Measurements from ENCODE around the gene DCAF15. TPM values are rescaled to one million over a fixed set of nuclear protein-coding genes. Genes with fewer than 3 reads are reported as not detected.

The DCAF15 gene
- total RNA-seq, 1 experiment from 2014 or later, result 39.1 TPM

DNA sequence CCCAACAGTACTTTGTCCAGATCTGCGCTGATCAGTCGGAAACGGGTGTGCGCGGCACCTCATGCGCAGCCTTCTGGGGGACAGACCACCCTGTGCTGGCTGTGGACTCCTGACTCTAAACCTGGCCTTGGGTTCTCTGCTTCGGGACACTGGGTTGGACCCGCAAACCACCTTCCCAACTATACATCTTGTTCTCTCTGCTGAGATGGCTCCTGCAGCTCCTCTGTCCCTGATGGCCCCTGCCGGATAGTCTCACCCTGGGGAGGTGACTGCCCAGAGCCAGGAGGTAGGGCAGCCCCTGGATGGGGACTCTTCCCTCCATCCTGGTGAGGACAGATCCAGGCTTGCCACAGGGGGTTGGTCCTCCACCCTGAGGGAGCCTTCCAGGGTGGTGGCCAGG is 30.5 kb downstream of the DCAF15 start:
- DNase-seq, result no peak

DNA sequence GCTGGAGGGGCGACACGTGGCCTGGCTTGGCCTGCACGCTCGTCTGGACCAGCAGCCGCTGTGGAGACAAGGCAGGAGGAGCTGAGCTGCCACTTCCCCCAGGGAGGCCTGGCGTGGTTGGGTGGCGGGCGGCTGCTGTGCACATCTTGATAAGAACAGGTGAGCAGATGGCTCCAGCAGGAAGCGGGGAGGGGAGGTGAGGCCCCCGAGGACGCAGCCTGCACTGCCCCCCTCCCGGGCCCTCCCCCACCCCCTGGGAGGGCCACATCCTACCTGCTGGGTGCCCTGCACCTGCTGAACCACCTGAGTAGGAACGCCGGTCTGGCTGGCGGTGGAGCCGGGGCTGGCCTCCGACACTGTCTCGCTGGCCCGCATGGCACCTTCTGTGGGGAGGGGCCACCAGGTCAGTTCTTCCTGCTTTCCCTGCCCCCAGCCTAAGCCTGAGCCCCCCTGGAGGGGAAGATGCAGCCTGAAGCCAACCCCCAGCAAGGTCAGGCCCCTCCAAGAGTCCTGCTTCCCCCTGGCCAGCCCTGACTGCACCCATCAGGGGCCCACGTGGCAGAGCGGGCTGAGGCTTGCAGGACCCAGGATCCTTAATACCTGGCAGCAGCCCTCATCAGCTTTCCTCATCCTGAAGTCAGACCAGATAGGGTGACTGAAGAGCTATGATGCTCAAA is 31.0 kb downstream of the DCAF15 start:
- Histone ChIP-seq H3K9me3 (replicated peaks) (no peaks in the 10 kb centered on the region), H3K4me1 (peaks cover 16% of the 10 kb centered on the region), H3K36me3 (no peaks in the 10 kb centered on the region), H3K27me3 (no peaks in the 10 kb centered on the region), H3K27ac (no peak overlapping the region), H3K4me3 (no peak overlapping the region)
- no peak for DNase-seq

More for the DNA sequence above, 30.5 kb downstream of the DCAF15 start:
- no peaks in the 10 kb centered on the region for H3K9me3 ChIP-seq (replicated peaks)
- H3K27me3 ChIP-seq, result no peaks in the 10 kb centered on the region
- H3K4me1 ChIP-seq, result peaks cover 16% of the 10 kb centered on the region
- H3K27ac ChIP-seq, result no peak overlapping the region
- no peak overlapping the region for H3K4me3 ChIP-seq
- H3K36me3 ChIP-seq, result no peaks in the 10 kb centered on the region

DNA sequence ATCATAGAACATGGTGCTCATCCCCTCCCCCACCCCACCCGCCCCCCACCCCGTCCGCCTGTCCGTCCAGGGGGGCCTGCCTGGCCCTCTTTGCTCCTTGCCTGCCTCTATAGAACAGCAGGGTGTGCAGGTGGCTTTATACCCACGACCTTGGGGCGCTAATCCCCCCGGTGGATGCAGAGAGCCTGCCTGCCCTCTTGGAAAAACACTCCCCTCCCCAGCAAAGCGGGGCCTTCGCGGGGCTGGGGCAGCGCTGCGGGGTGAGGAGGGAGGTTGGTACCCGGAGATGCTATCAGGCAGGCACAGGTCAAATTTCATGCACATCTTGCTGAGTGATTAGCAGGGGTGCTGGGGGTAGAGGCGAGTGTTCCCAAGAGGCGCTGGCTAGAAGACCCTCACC is 31.9 kb downstream of the DCAF15 start:
- Histone ChIP-seq H3K4me1 (peaks cover 16% of the 10 kb centered on the region), H3K27ac (no peak overlapping the region), H3K27me3 (no peaks in the 10 kb centered on the region), H3K9me3 (replicated peaks) (no peaks in the 10 kb centered on the region), H3K4me3 (no peak overlapping the region), H3K36me3 (no peaks in the 10 kb centered on the region)
- DNase-seq, result no peak

DNA sequence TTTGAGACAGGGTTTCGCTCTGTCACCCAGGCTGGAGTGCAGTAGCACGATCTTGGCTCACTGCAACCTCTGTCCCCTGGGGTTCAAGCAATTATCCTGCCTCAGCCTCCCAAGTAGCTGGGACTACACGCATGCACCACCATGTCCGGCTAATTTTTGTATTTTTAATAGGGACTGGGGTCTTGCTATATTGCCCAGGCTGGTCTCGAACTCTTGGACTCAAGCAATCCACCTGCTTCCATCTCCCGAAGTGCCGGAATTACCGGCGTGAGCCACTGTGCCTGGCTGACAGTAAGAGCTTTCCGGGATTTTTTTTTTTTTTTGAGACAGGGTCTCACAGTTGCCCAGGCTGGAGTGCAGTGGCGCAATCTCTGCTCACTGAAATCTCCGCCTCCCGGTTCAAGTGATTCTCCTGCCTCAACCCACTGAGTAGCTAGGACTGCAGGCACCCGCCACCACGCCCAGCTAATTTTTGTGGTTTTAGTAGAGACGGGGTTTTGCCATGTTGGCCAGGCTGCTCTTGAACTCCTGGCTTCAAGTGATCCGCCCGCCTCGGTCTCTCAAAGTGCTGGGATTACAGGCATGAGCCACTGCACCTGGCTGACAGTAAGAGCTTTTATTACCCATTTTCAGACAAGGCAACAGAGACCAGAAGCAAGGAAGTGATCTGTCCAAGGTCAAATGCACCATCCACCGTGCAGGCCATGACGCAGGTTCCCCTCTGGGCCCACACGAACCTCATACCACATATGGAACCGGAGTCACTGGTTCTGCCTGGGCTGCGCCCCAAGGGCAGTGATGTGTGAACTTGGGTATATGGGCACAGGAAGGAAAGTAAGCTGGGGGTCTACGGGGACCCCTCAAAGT is 32.8 kb downstream of the DCAF15 start:
- no peak for DNase-seq
- Histone ChIP-seq H3K27ac (no peak overlapping the region), H3K4me1 (peaks cover 16% of the 10 kb centered on the region), H3K4me3 (no peak overlapping the region), H3K36me3 (no peaks in the 10 kb centered on the region), H3K9me3 (replicated peaks) (no peaks in the 10 kb centered on the region), H3K27me3 (no peaks in the 10 kb centered on the region)

DNA sequence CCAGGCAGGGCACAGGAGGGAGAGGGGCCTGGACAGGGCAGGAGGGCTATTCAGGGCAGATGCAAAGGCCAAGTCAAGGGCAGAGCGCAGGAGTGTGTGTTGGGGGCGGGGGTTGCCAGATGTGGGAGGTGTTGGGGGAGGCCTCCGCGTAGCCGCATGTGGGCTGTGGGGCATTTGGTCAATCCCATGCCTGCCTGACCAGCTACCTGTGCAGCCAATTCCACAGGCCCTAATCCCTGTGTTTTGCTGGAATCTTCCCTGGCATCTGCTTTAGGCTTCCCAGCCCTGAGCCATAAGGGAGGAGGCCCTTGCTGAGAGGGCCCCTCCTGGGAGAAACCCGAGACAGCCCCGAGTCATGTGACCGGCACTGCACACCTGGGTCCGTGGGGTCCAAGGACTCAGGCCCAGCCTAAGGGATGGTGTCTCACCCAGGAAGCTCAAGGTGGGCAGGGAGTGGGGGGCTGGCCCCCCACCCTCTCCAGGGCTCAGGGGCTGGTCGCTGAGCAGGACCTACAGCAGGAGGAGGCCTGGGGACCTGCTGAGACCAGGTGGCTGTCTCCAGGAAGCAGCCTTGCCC is 33.5 kb downstream of the DCAF15 start:
- H3K4me1 ChIP-seq, result peaks cover 16% of the 10 kb centered on the region
- no peak overlapping the region for H3K4me3 ChIP-seq
- peak overlapping the region; percentile 8; the same call in 1 of the 2 replicates for H3K27ac ChIP-seq

DNA sequence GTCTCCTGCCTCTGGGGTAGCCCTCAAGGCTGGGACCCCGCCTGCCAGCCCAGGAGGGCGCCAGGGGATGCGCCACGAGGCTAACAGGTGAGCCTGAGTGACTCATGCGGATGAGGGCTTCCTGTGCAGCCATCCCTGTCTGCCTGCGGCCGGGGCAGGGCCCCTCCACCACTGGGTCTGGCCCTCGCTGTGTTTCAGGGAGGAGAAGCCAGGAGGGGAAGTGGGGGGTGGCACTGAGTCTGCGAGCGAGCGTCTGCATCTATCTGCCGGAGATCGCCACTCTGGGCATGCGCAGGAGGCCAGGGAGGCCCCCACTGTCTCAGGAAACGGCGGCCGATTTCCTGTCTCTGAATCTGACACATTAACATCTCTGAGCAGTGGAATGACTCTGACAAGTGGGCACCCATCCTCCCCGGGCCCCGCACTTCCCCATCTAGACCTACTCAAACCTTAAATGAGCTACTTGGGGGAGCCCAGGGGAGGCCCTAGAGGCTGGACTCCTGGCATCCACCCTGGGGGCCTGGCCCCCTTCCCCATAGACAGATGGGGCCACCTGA is 34.1 kb downstream of the DCAF15 start:
- Histone ChIP-seq H3K27me3 (no peaks in the 10 kb centered on the region), H3K36me3 (no peaks in the 10 kb centered on the region), H3K9me3 (replicated peaks) (no peaks in the 10 kb centered on the region), H3K4me1 (peaks cover 16% of the 10 kb centered on the region), H3K27ac (peak overlapping the region; percentile 8; the same call in 1 of the 2 replicates), H3K4me3 (no peak overlapping the region)
- DNase-seq, result peak; percentile 67 to 69

More for the DNA sequence above, 33.5 kb downstream of the DCAF15 start:
- Histone ChIP-seq H3K36me3 (no peaks in the 10 kb centered on the region), H3K27me3 (no peaks in the 10 kb centered on the region), H3K9me3 (replicated peaks) (no peaks in the 10 kb centered on the region)
- DNase-seq, result no peak

DNA sequence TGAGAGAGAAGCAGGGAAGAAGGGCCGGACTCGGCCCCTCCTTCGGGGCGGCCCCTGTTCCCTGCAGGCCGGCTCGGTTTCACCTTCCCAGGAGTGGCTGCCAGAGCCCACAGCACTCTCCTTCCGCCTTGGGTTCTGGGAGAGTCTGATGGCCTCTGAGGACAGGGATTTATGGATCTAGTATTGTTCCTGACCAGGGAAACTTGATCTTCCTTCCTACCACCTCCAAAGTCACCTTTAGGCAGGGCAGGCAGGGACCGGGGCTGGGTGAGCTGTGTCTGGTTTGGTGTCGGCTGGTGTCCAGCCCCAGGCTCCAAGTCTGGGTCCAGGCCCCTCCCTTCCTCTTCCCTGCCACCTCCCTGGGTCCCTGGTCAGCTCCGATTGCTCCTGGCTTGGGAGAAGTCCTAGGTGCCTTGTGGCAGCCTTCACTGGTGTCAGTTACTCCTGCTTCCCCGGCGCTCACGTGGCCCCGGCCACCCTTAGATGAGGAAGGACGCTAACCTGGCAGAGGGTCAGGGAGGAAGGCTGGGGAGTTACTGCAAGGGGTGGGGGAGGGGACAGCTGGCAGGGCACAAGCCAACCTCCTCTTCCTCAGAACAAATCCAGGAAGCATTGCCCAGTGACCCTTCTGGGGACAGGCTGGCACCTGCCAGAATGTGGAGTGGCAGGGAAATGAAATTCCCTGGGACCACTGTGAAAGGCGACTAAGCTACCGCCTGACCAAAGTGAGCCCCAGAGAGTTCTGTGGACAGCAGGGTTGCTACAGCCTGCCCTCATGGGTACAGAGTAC is 35.0 kb downstream of the DCAF15 start:
- no peak for DNase-seq
- peak overlapping the region; percentile 8; the same call in 1 of the 2 replicates for H3K27ac ChIP-seq
- H3K36me3 ChIP-seq, result no peaks in the 10 kb centered on the region

DNA sequence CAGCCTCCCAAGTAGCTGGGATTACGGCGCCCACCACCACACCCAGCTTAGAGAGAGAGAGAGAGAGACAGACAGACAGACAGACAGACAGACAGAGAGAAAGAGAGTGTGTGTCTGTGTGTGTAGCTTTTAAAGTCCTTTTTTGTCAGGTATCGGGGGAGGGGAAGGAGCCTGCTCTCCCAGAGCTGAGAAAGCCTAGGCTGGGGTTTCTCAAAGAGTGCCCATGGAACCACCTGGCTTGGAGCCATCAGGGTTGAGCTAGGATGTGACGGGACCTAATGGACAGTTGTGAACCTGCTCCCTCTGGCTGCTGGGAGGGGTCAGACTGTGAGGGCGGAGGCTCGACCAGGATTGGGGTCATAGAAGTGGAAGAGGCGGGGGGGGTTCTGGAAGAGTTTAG is 37.2 kb downstream of the DCAF15 start:
- Histone ChIP-seq H3K4me3 (no peak overlapping the region), H3K4me1 (peaks cover 16% of the 10 kb centered on the region), H3K27me3 (no peaks in the 10 kb centered on the region), H3K27ac (no peak overlapping the region), H3K9me3 (replicated peaks) (no peaks in the 10 kb centered on the region), H3K36me3 (no peaks in the 10 kb centered on the region)
- DNase-seq, result no peak

More for the DNA sequence above, 35.0 kb downstream of the DCAF15 start:
- Histone ChIP-seq H3K27me3 (no peaks in the 10 kb centered on the region), H3K9me3 (replicated peaks) (no peaks in the 10 kb centered on the region), H3K4me1 (peaks cover 16% of the 10 kb centered on the region), H3K4me3 (no peak overlapping the region)

DNA sequence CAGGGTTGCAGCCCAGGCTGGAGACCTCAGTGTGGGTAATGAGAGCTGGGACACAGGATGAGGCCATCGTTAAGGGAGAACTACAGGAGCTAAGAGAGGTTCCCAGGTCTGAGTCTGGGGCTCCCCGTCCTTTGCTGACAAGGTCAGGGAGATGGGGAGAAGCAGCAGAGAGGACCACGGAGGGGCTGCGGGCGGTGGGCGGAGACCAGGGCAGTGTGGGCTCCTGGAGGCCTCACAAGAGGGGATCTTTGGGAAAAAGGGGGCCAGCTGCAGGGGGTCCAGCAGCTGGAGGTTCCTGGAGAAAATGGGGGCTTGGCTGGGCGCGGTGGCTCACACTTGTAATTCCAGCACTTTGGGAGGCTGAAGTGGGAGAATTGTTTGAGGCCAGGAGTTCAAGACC is 37.8 kb downstream of the DCAF15 start:
- peaks cover 16% of the 10 kb centered on the region for H3K4me1 ChIP-seq
- H3K27me3 ChIP-seq, result no peaks in the 10 kb centered on the region
- H3K36me3 ChIP-seq, result no peaks in the 10 kb centered on the region
- no peak for DNase-seq
- no peak overlapping the region for H3K27ac ChIP-seq
- no peaks in the 10 kb centered on the region for H3K9me3 ChIP-seq (replicated peaks)
- H3K4me3 ChIP-seq, result no peak overlapping the region

DNA sequence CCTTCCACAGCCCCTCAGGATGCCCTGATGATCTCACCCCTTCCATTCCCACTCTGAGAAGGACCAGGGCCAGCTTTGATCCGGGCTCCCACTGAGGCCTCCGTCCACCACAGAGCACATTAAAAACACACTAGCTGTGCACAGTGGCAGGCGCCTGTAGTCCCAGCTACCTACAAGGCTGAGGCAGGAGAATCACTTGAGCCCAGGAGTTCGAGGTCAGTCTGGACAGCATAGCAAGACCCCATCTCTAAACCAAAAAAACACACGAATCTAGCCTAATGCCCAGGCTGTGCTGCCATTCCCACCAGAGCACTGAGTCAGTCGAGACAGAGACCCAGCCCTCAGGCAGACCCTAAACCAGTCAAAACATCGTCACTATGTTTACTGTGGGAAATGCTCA is 39.7 kb downstream of the DCAF15 start:
- no peaks in the 10 kb centered on the region for H3K9me3 ChIP-seq (replicated peaks)
- no peak overlapping the region for H3K27ac ChIP-seq
- peaks cover 5% of the 10 kb centered on the region for H3K4me1 ChIP-seq
- H3K27me3 ChIP-seq, result no peaks in the 10 kb centered on the region
- H3K36me3 ChIP-seq, result no peaks in the 10 kb centered on the region
- DNase-seq, result no peak
- no peak overlapping the region for H3K4me3 ChIP-seq

DNA sequence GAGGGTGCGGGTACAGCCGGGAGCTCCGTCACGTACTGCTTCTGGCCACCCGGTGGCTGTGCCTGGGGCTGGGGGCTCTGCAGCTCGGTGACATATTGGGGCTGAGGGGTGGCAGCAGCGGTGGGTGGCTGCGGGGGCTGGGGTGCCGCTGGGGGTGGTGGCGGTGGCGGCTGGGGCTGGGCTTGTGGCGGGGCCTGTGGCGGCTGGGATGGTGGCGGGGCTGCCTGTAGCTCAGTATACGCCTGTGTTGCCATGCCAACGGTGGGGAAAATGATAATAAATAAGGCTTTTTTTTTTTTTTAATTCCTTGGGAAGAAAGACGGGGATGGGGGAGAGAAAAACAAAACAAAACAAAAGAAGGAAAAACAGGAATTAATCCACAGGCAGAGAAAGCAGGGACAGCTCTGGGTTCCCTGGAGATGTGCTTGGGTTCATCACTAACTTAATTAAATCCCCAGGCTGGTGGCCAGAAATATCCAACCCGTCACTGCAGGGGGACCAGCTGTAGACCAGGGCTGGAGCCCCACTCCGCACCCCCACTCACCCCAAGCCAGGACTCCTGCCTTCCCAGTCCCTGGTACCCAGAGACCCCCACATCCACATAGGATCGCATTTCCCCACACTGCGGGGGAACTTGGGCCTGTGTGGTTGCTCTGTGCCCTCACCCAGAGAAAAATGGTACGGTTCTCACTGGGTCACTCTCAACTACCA is 41.4 kb downstream of the DCAF15 start:
- Histone ChIP-seq H3K9me3 (replicated peaks) (peaks cover 1% of the 10 kb centered on the region), H3K36me3 (no peaks in the 10 kb centered on the region), H3K27ac (no peak overlapping the region), H3K27me3 (no peaks in the 10 kb centered on the region), H3K4me3 (no peak overlapping the region), H3K4me1 (no peaks in the 10 kb centered on the region)
- DNase-seq, result no peak

DNA sequence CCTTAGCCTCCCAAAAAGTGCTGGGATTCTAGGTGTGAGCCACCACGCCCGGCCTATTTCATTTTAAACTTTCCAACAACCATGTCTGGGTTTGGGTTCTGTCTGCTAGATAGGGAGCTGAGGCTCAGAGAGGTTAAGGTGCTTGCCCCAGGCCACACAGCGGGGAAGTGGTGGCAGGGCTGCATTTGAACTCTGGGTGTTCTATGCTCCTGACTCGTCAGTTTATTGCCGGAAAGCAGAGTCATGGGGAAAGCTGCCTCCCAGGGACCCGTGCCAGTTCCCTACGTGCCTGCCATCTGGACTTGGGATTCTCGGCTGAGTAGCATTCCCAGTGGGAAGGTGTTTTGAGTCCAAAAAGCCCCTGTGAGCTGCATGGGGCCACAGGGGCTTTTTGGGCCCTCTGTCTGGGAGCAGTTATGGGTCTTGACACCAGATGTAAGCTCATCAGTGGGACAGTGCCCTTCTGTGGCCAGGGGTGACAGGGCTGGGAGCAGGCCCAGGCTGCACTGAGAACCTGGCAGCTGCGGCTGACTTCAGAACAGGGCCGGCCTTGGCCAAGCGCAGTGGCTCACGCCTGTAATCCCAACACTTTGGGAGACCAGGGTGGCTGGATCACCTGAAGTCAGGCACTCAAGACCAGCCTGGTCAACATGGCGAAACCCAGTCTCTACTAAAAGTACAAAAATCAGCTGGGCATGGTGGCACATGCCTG is 42.9 kb downstream of the DCAF15 start:
- no peak overlapping the region for H3K27ac ChIP-seq
- no peak for DNase-seq
- H3K4me1 ChIP-seq, result no peaks in the 10 kb centered on the region

More for the DNA sequence above, 42.9 kb downstream of the DCAF15 start:
- Histone ChIP-seq H3K9me3 (replicated peaks) (peaks cover 9% of the 10 kb centered on the region), H3K4me3 (no peak overlapping the region), H3K36me3 (peaks cover 2% of the 10 kb centered on the region; the same call in 1 of the 2 replicates), H3K27me3 (no peaks in the 10 kb centered on the region)

Measured in SJCRH30 (cell line).